Right lobe of liver (tissue), 6 donors: ENCODE measurements around the gene NRIP3. TPM values are rescaled to one million over a fixed set of nuclear protein-coding genes. Genes with fewer than 3 reads are reported as not detected.
A peak's percentile ranks its signal among the peaks of the same experiment; 100 is the strongest.

Source experiments
- ATAC-seq, 4 donors: fragments of 200-7000 bp; cut with Tn5 transposase; one replicate each; pipeline ENCODE4 v1.9.1; 2020; ENCODE audit warnings: mild to moderate bottlenecking in 4 of 4, moderate library complexity in 4 of 4
- DNase-seq, 3 donors: peaks; one replicate each; pipeline ENCODE4 v3.0.0-alpha.2; 2020
- H3K27ac ChIP-seq, 3 donors: fragments of 200-600 bp; one replicate each; pipeline ENCODE4 v1.8.0; 2022
- H3K27me3 ChIP-seq, 2 donors: fragments of 200-600 bp; one replicate each; pipeline ENCODE4 v1.8.0; 2022
- H3K36me3 ChIP-seq, 4 donors: fragments of 200-600 bp; sonication (generic) in 1 of 4; one replicate each; pipeline versions ENCODE4 v1.5.1 to v1.8.0; 2017 to 2022; ENCODE audit warnings: control low read depth in 1 of 4
- H3K4me1 ChIP-seq, 4 donors: fragments of 200-600 bp; sonication (generic) in 1 of 4; one replicate each; pipeline versions ENCODE4 v1.5.1 to v1.8.0; 2017 to 2022; ENCODE audit warnings: control low read depth in 1 of 4
- H3K4me3 ChIP-seq, 3 donors: fragments of 200-600 bp; one replicate each; pipeline ENCODE4 v1.8.0; 2022
- H3K9me3 ChIP-seq, 4 donors: fragments of 200-600 bp; sonication (generic) in 1 of 4; one replicate each; pipeline versions ENCODE4 v1.5.1 to v1.8.0; 2017 to 2022; ENCODE audit warnings: control low read depth in 1 of 4
- CTCF ChIP-seq, 4 donors: fragments of 200-600 bp in 3 of 4; fragments of 450-650 bp in 1 of 4; IDR thresholded peaks; one replicate each; pipeline versions ENCODE4 v1.5.1 to v1.8.0; 2016 to 2022; ENCODE audit warnings: antibody characterized with exemption in 4 of 4, mild to moderate bottlenecking in 2 of 4
- POLR2A ChIP-seq: fragments of 450-650 bp; IDR thresholded peaks from one replicate; pipeline ENCODE4 v1.6.1; 2017; ENCODE audit warnings: antibody characterized with exemption, mild to moderate bottlenecking
- whole genome bisulfite sequencing: methylation state at CpG from one replicate; pipeline ENCODE4 v1.1.6; 2018; ENCODE audit warnings: low coverage, low lambda C conversion rate; ENCODE audit not compliant: insufficient coverage; ENCODE audit errors: missing lambda C conversion rate; 5-methylcytosine and 5-hydroxymethylcytosine counted together
- intact Hi-C, 2 donors: fragments of 100-400 bp; cut with DNase I; formaldehyde crosslinking; loops; one replicate each; pipeline versions ENCODE4 v1.11.2 to v1.14.1; 2022
- total RNA-seq, 6 experiments: library from RNA; depleted of rRNA in 2 of 6; stranded (reverse); fragments of >200 nt in 2 of 6; fragmentation: NEBNext Ultra II Directional in 3 of 6; extraction: Animal tissue kit (Norgen Biotek cat#: 25700) in 3 of 6; gene quantifications; one replicate each; pipeline versions ENCODE4 v1.1.0 to v1.2.4, GENCODE V29; 2016 to 2023
- donor health status: DM: no; HTN: yes; CAD: no.
- donor health status: DM: no; HTN: no; CAD: no.
- donor health status: DM: no; HTN: no; CAD: no.
- donor health status: DM: no; HTN: yes; CAD: no.
- donor health status: DM: no; HTN: yes; CAD: no.

The NRIP3 gene
- total RNA-seq, 6 experiments from 2014 or later: 0.31 to 0.84 (median 0.37) TPM; not detected in 2

GRCh38 chr11:9030601-9031000 is 26.8 kb upstream of the NRIP3 start:
- no peaks in the 10 kb centered on the region for H3K4me1 ChIP-seq
- WGBS: no CpG with 5 or more reads among the region's 5 CpGs
- DNase-seq (peak in 1 of 3 donors; percentile 34), ATAC-seq (no peak)
- no peak overlapping the region for H3K27ac ChIP-seq
- H3K36me3 ChIP-seq: no peaks in the 10 kb centered on the region
- no peaks in the 10 kb centered on the region for H3K27me3 ChIP-seq
- intact Hi-C loops: no loop called here
- TF ChIP-seq POLR2A (no peak), CTCF (IDR thresholded peaks at IDR 0.05) (no peak)
- no peaks in the 10 kb centered on the region for H3K9me3 ChIP-seq
- no peak overlapping the region for H3K4me3 ChIP-seq

- no peaks in the 10 kb centered on the region for H3K4me1 ChIP-seq
Measured at GRCh38 chr11:9029422-9029821, 25.6 kb upstream of the NRIP3 start.

GRCh38 chr11:9028581-9028980 is 24.8 kb upstream of the NRIP3 start:
- ATAC-seq (no peak), DNase-seq (no peak)
- no peak overlapping the region for H3K4me3 ChIP-seq
- TF ChIP-seq POLR2A (no peak), CTCF (IDR thresholded peaks at IDR 0.05) (no peak)
- no peaks in the 10 kb centered on the region for H3K4me1 ChIP-seq
- intact Hi-C loops: no loop called here
- no peak overlapping the region for H3K27ac ChIP-seq
- H3K9me3 ChIP-seq: no peaks in the 10 kb centered on the region
- H3K27me3 ChIP-seq: no peaks in the 10 kb centered on the region
- WGBS: 88% methylated on average over 1 of the region's 1 CpG
- H3K36me3 ChIP-seq: no peaks in the 10 kb centered on the region

More at GRCh38 chr11:9029422-9029821, 25.6 kb upstream of the NRIP3 start:
- Histone ChIP-seq H3K27me3 (no peaks in the 10 kb centered on the region), H3K9me3 (no peaks in the 10 kb centered on the region), H3K36me3 (no peaks in the 10 kb centered on the region), H3K4me3 (no peak overlapping the region), H3K27ac (no peak overlapping the region)
- intact Hi-C loops: no loop called here
- DNase-seq: no peak
- ATAC-seq: no peak
- 68% methylated on average over 5 of the region's 7 CpGs for WGBS
- TF ChIP-seq CTCF (IDR thresholded peaks at IDR 0.05) (no peak), POLR2A (no peak)

GRCh38 chr11:9025101-9025850 is 21.5 kb upstream of the NRIP3 start:
- peak in 1 of 3 donors; percentile 15 for DNase-seq
- no peaks in the 10 kb centered on the region for H3K27me3 ChIP-seq
- intact Hi-C loops: no loop called here
- H3K4me3 ChIP-seq: no peak overlapping the region
- no peaks in the 10 kb centered on the region for H3K9me3 ChIP-seq
- TF ChIP-seq CTCF (IDR thresholded peaks at IDR 0.05) (no peak), POLR2A (no peak)
- ATAC-seq: no peak
- H3K36me3 ChIP-seq: no peaks in the 10 kb centered on the region
- no peaks in the 10 kb centered on the region for H3K4me1 ChIP-seq
- H3K27ac ChIP-seq: no peak overlapping the region
- 78% methylated on average over 5 of the region's 9 CpGs for WGBS
